Vagina (tissue), 2 donors: Measurements from ENCODE around the gene GHR.

Experiments used
- POLR2A ChIP-seq, 2 donors: fragments of 450-650 bp; IDR thresholded peaks; one replicate each; pipeline ENCODE4 v1.6.1; 2017; ENCODE audit warnings: antibody characterized with exemption in 2 of 2, mild to moderate bottlenecking in 2 of 2, moderate library complexity in 2 of 2
- POLR2AphosphoS5 ChIP-seq, 2 donors: sonication (generic); formaldehyde crosslinking; IDR thresholded peaks; one replicate each; pipeline ENCODE4 v1.9.0; 2017; ENCODE audit warnings: antibody characterized with exemption in 2 of 2, mild to moderate bottlenecking in 2 of 2, low read depth in 1 of 2; ENCODE audit not compliant: insufficient read depth in 1 of 2

GRCh38 chr5:42701351-42702059 lies 278.3 kb downstream of the GHR start:
- no peak for TF ChIP-seq POLR2AphosphoS5 (IDR thresholded peaks at IDR 0.05; ENCODE audit: insufficient read depth in 1 of 2, low read depth in 1 of 2)
- no peak for TF ChIP-seq POLR2A (IDR thresholded peaks at IDR 0.05)
